Measurements from ENCODE around the gene TMEM120B.
"Not testable (repeated sequence)": the region's sequence is repeated elsewhere in the genome, so short reads cannot be mapped to it uniquely, and the experiment has no call there.

Gene TMEM120B

GRCh38 chr12:121789233-121789781, 76.8 kb downstream of the TMEM120B start:
- no peak overlapping the region for H3K4me3 ChIP-seq (ENCODE audit: low read length)
- no peak for TF ChIP-seq CTCF (conservative IDR thresholded peaks at IDR 0.05; ENCODE audit: low read length)
- no peak for DNase-seq (ENCODE audit: low read depth)

- TF ChIP-seq CTCF (conservative IDR thresholded peaks at IDR 0.05; ENCODE audit: low read length) = no peak
- no peak for DNase-seq (ENCODE audit: low read depth)
- H3K4me3 ChIP-seq (ENCODE audit: low read length) = no peak overlapping the region
Measured at GRCh38 chr12:121789800-121790728, 77.5 kb downstream of the TMEM120B start.

GRCh38 chr12:121790785-121791184, 78.2 kb downstream of the TMEM120B start:
- not testable (repeated sequence) for H3K4me3 ChIP-seq (ENCODE audit: low read length)

GRCh38 chr12:121791671-121792551, 79.4 kb downstream of the TMEM120B start:
- H3K4me3 ChIP-seq (ENCODE audit: low read length) = no peak overlapping the region
- DNase-seq (ENCODE audit: low read depth) = no peak
- TF ChIP-seq CTCF (conservative IDR thresholded peaks at IDR 0.05; ENCODE audit: low read length) = no peak

More at GRCh38 chr12:121790785-121791184, 78.2 kb downstream of the TMEM120B start:
- not testable (repeated sequence) for DNase-seq (ENCODE audit: low read depth)

- DNase-seq (ENCODE audit: low read depth) = no peak
- H3K4me3 ChIP-seq (ENCODE audit: low read length) = peak overlapping the region; percentile 37
- no peak for TF ChIP-seq CTCF (conservative IDR thresholded peaks at IDR 0.05; ENCODE audit: low read length)
Measured at GRCh38 chr12:121792607-121793439, 80.3 kb downstream of the TMEM120B start.

- DNase-seq (ENCODE audit: low read depth) = no peak
- H3K4me3 ChIP-seq (ENCODE audit: low read length) = peak within 1 kb of the TSS; percentile 61
- TF ChIP-seq CTCF (conservative IDR thresholded peaks at IDR 0.05; ENCODE audit: low read length) = no peak
Measured at GRCh38 chr12:121793440-121793837, 80.9 kb downstream of the TMEM120B start, which contains the start of gene RHOF. Gene RHOF, minus strand, starts transcription at chr12:121793688. Its CDS starts 55 bp downstream, at chr12:121793633.

All from AG10803 (cell line).